HG03135 (cell line): ENCODE results near the gene EOLA1.
"Not testable (repeated sequence)": the region's sequence is repeated elsewhere in the genome, so short reads cannot be mapped to it uniquely, and the experiment has no call there.

Experiments
- ATAC-seq: cut with Tn5 transposase; IDR thresholded peaks from one replicate; pipeline ENCODE4 v1.9.1; 2021; ENCODE audit warnings: mild to moderate bottlenecking, moderate library complexity; ENCODE audit not compliant: unreplicated experiment

EOLA1 gene

GRCh38 chrX:149595214-149595613 lies 54.4 kb downstream of the EOLA1 start, which contains the start of gene HSFX2:
Gene HSFX2 (minus strand): TSS chrX:149595314. CDS start chrX:149594700, 614 bp downstream.
- not testable (repeated sequence) for ATAC-seq

GRCh38 chrX:149595943-149596342 lies 55.1 kb downstream of the EOLA1 start:
- not testable (repeated sequence) for ATAC-seq
